ENCODE results near the gene PRKACA.

Gene PRKACA

DNA sequence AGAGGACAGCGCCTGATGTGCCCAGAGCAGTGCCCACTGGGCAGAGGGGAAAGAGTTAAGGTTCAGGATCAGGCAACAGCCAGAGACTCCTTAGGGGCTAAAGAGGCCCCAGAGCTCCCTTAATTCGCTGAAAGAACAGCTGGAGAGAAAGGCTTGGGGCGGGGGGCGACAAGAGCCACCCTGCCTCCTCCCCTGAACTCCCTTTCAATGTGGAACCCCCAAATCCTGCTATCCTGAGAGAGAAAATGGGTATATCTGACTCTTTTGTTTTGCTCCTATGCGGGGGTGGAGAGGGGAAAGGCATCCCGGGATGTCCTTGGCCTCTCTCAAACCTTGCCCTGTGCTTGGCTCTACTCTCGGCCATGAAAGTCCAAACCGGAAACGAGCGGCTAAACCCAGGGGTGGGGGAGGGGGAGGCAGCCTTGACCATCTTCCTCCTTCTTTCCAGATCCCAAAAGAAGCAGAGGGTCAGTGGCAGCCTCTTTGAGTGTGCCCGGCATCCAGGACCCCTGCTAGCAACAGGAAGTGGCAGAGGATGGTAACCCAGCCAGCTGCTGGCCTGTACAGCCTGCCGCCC is 4.7 kb downstream of the PRKACA start:
- Histone ChIP-seq H3K36me3 (ENCODE audit: control insufficient read depth in 2 of 2, insufficient read depth in 1 of 2, low read length in 2 of 2) (peaks cover 0 to 6% of the 10 kb centered on the region in 2 experiments; a peak in 2 of 3 replicates), H3K4me1 (ENCODE audit: control insufficient read depth, insufficient read depth, low read length) (peaks cover 9% of the 10 kb centered on the region), H3K27ac (ENCODE audit: extremely low read depth, low read depth, low read length) (no peak overlapping the region), H3K9me3 (ENCODE audit: control insufficient read depth, insufficient read depth, low read depth, low read length) (no peaks in the 10 kb centered on the region), H3K4me3 (ENCODE audit: low read depth, low read length) (no peak overlapping the region)
- CTCF ChIA-PET: interaction anchor here (0.6 to 1.1 kb wide), 3 partner anchors 17 to 30 kb away, joined by 3 to 6 read pairs (median 3); no protein-coding TSS in a partner anchor
- peak; percentile 57 for TF ChIP-seq ZNF341 (tag by site-specific recombination; IDR thresholded peaks at IDR 0.05; ENCODE audit: low read depth)
- TF ChIP-seq ZNF560 (tag by site-specific recombination; IDR thresholded peaks at IDR 0.05; ENCODE audit: borderline replicate concordance): no peak
- POLR2A ChIA-PET: interaction anchor here (1.2 kb wide), 2 partner anchors 13 to 24 kb away, joined by 3 to 4 read pairs; partner anchors contain the start of gene ASF1B

DNA sequence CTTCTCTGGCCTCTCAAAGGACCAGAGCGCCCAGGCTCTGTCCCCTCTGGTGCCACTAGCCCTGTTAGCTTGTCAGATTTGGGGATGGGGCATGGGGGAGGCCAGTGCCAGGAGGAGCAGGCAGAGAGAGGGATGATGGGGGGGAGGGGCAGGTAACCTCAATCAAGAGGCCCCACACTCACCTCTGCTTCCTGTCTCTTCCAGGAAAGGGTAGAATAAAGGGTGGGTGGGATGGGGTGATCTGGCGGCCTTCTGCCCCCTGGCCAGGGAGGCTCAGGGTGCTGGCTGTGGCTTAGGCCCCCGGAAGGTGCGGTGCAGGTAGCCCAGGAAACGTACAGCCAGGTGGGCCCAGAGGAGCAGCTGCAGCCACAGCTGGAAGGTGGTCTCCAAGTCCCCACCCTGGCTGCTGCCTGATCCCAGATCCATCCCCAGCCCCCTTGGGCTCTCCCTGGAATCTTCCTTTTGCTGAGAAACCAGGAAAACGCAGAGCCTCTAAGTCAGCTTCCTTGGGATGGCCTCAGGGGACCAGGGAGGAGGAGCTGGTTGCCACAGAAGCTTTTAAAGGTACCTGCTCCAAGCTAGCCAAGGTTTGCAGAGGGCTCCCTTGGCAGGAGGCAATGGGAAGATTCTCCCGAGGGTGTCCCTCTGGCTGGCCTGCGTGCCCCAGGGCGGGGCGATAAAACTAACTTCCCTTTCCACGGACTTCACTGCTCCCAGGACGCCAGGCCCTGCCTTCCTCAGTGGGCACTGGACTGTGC is 5.3 kb downstream of the PRKACA start:
- ChIA-PET POLR2A (interaction anchor here (1.2 kb wide), 2 partner anchors 14 to 24 kb away, joined by 3 to 4 read pairs; partner anchors contain the start of gene ASF1B), CTCF (interaction anchor here (0.5 to 1.1 kb wide), 5 partner anchors 16 to 195 kb away, joined by 3 to 6 read pairs (median 3); no protein-coding TSS in a partner anchor)
- Histone ChIP-seq H3K27ac (ENCODE audit: extremely low read depth, low read depth, low read length) (no peak overlapping the region), H3K4me1 (ENCODE audit: control insufficient read depth, insufficient read depth, low read length) (peaks cover 9% of the 10 kb centered on the region), H3K9me3 (ENCODE audit: control insufficient read depth, insufficient read depth, low read depth, low read length) (no peaks in the 10 kb centered on the region), H3K4me3 (ENCODE audit: low read depth, low read length) (no peak overlapping the region), H3K36me3 (ENCODE audit: control insufficient read depth in 2 of 2, insufficient read depth in 1 of 2, low read length in 2 of 2) (peaks cover 0 to 10% of the 10 kb centered on the region in 2 experiments; a peak in 2 of 3 replicates)
- TF ChIP-seq ZIC2 (tag by site-specific recombination; IDR thresholded peaks at IDR 0.05): peak; percentile 45
- 0 out of 2 replicates have a peak, but pooled peaks have one; percentile 50 for TF ChIP-seq IKZF3 (tag by site-specific recombination; IDR thresholded peaks at IDR 0.05)
- peak; percentile 99 for TF ChIP-seq ZNF335 (tag by site-specific recombination; conservative IDR thresholded peaks at IDR 0.05)
- TF ChIP-seq, protein P1, sequence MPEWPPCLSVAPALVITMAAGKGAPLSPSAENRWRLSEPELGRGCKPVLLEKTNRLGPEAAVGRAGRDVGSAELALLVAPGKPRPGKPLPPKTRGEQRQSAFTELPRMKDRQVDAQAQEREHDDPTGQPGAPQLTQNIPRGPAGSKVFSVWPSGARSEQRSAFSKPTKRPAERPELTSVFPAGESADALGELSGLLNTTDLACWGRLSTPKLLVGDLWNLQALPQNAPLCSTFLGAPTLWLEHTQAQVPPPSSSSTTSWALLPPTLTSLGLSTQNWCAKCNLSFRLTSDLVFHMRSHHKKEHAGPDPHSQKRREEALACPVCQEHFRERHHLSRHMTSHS (tag by site-specific recombination; IDR thresholded peaks at IDR 0.05): no peak
- TF ChIP-seq ZNF747 (tag by site-specific recombination; IDR thresholded peaks at IDR 0.05): no peak

DNA sequence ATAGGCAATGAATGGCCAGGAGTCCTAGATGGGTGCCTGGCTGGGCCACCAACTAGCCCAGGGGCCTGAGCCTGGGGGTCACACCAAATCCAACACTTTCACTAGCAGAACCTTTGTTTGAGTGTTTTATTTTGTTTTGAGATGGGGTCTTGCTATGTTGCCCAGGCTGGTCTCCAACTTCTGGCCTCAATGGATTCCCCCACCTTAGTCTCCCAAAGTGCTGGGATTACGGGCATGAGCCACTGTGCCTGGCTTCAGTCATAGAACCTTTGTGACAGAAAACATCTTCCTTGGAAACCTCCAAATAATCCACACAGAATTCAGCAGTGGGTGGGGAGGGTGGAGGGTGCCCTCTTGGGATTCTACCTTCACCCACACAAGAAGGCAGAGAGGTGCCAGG is 6.1 kb downstream of the PRKACA start:
- POLR2A ChIA-PET: interaction anchor here (1.2 to 1.5 kb wide), 2 partner anchors 15 to 25 kb away, joined by 3 to 4 read pairs; partner anchors contain the start of gene ASF1B
- H3K36me3 ChIP-seq (ENCODE audit: control insufficient read depth in 2 of 2, insufficient read depth in 1 of 2, low read length in 2 of 2): peaks cover 0 to 14% of the 10 kb centered on the region in 2 experiments; a peak in 2 of 3 replicates
- CTCF ChIA-PET: interaction anchor here (0.5 to 0.6 kb wide), 2 partner anchors 39 to 195 kb away, joined by 3 to 4 read pairs; no protein-coding TSS in a partner anchor
- H3K9me3 ChIP-seq (ENCODE audit: control insufficient read depth, insufficient read depth, low read depth, low read length): no peaks in the 10 kb centered on the region
- no peak overlapping the region for H3K27ac ChIP-seq (ENCODE audit: extremely low read depth, low read depth, low read length)
- TF ChIP-seq ZNF121 (tag by site-specific recombination; IDR thresholded peaks at IDR 0.05) (peak; percentile 93), ZNF785 (tag by site-specific recombination; IDR thresholded peaks at IDR 0.05) (no peak)
- no peak overlapping the region for H3K4me3 ChIP-seq (ENCODE audit: low read depth, low read length)
- H3K4me1 ChIP-seq (ENCODE audit: control insufficient read depth, insufficient read depth, low read length): peaks cover 9% of the 10 kb centered on the region

DNA sequence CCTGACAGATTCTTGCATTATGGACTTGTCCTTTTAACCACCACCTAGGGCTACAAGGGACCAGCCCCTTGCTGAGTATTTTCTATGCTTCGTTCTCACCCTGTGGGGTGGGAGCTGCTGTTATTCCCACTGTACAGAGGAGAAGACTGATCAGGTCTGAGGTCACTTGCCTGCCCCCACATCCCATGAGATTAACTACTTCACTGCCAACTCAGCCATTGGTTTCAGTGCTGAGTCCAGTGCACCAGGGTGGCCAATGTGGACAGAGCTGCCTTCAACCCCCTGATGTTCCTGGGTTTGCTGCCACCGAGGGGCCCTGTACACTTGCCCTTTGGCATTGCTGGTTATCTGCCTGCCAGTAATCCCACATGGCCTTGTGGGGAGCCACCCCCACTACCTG is 6.9 kb downstream of the PRKACA start:
- POLR2A ChIA-PET: interaction anchor here (0.6 to 1.5 kb wide), 2 partner anchors 26 to 27 kb away, joined by 3 to 4 read pairs; partner anchors contain the start of gene ASF1B
- H3K4me1 ChIP-seq (ENCODE audit: control insufficient read depth, insufficient read depth, low read length): peaks cover 9% of the 10 kb centered on the region
- CTCF ChIA-PET: interaction anchor here (1.8 kb wide), 1 partner anchor 231 kb away, joined by 4 read pairs; no protein-coding TSS in a partner anchor
- H3K4me3 ChIP-seq (ENCODE audit: low read depth, low read length): no peak overlapping the region
- TF ChIP-seq GLIS1 (tag by site-specific recombination; IDR thresholded peaks at IDR 0.05): peak; percentile 42
- TF ChIP-seq, protein P2, sequence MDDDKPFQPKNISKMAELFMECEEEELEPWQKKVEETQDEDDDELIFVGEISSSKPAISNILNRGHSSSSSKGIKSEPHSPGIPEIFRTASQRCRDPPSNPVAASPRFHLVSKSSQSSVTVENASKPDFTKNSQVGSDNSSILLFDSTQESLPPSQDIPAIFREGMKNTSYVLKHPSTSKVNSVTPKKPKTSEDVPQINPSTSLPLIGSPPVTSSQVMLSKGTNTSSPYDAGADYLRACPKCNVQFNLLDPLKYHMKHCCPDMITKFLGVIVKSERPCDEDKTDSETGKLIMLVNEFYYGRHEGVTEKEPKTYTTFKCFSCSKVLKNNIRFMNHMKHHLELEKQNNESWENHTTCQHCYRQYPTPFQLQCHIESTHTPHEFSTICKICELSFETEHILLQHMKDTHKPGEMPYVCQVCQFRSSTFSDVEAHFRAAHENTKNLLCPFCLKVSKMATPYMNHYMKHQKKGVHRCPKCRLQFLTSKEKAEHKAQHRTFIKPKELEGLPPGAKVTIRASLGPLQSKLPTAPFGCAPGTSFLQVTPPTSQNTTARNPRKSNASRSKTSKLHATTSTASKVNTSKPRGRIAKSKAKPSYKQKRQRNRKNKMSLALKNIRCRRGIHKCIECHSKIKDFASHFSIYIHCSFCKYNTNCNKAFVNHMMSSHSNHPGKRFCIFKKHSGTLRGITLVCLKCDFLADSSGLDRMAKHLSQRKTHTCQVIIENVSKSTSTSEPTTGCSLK (tag by site-specific recombination; IDR thresholded peaks at IDR 0.05): no peak
- H3K9me3 ChIP-seq (ENCODE audit: control insufficient read depth, insufficient read depth, low read depth, low read length): no peaks in the 10 kb centered on the region
- no peak overlapping the region for H3K27ac ChIP-seq (ENCODE audit: extremely low read depth, low read depth, low read length)
- peaks cover under 1 to 21% of the 10 kb centered on the region in 2 experiments; a peak in 2 of 3 replicates for H3K36me3 ChIP-seq (ENCODE audit: control insufficient read depth in 2 of 2, insufficient read depth in 1 of 2, low read length in 2 of 2)

Measured in HEK293 (cell line).